Stimulated activated CD8-positive, alpha-beta memory T cell treated with anti-CD3 and anti-CD28 coated beads, Interleukin-4, amount 100 ng/mL, for 4 hours (primary cell): ENCODE measurements around the gene POLR3K.
"Not testable (repeated sequence)": the region's sequence is repeated elsewhere in the genome, so short reads cannot be mapped to it uniquely, and the experiment has no call there.

Source experiments
- DNase-seq, 2 donors: peaks; one replicate each; pipeline ENCODE4 v3.0.0-alpha.2; 2020; ENCODE audit warnings: low read depth in 2 of 2, low spot score in 1 of 2

POLR3K gene

GRCh38 chr16:47234-47633 is 6.2 kb downstream of the POLR3K start:
- DNase-seq = no peak

GRCh38 chr16:46510-46909 is 6.9 kb downstream of the POLR3K start:
- not testable (repeated sequence) for DNase-seq

GRCh38 chr16:45454-45853 is 8.0 kb downstream of the POLR3K start:
- no peak for DNase-seq

- DNase-seq = no peak
These were observed 8.8 kb downstream of the POLR3K start for GRCh38 chr16:44655-45054.

- DNase-seq = no peak
These were observed 10.1 kb downstream of the POLR3K start for GRCh38 chr16:43294-43693.

GRCh38 chr16:42691-43090 is 10.7 kb downstream of the POLR3K start:
- no peak for DNase-seq

- no peak for DNase-seq
These were observed 11.3 kb downstream of the POLR3K start for GRCh38 chr16:42069-42457.

GRCh38 chr16:41439-42068 is 11.9 kb downstream of the POLR3K start:
- no peak for DNase-seq

- peak in 1 of 2 donors; percentile 21 for DNase-seq
These were observed 14.2 kb downstream of the POLR3K start for GRCh38 chr16:38941-39892.

- DNase-seq = not testable (repeated sequence)
These were observed 15.2 kb downstream of the POLR3K start for GRCh38 chr16:38206-38605.

GRCh38 chr16:37511-37910 is 15.9 kb downstream of the POLR3K start:
- DNase-seq = no peak

- DNase-seq = no peak
These were observed 16.9 kb downstream of the POLR3K start for GRCh38 chr16:36336-36984.

- DNase-seq = no peak
These were observed 17.6 kb downstream of the POLR3K start for GRCh38 chr16:35678-36305.

GRCh38 chr16:35011-35677 is 18.3 kb downstream of the POLR3K start:
- DNase-seq = no peak

GRCh38 chr16:34648-34987 is 18.8 kb downstream of the POLR3K start:
- no peak for DNase-seq

GRCh38 chr16:33877-34647 is 19.3 kb downstream of the POLR3K start:
- no peak for DNase-seq

GRCh38 chr16:33154-33876 is 20.1 kb downstream of the POLR3K start:
- DNase-seq = not testable (repeated sequence)

GRCh38 chr16:30627-31026 is 22.8 kb downstream of the POLR3K start:
- DNase-seq = not testable (repeated sequence)

- not testable (repeated sequence) for DNase-seq
These were observed 27.5 kb downstream of the POLR3K start for GRCh38 chr16:25926-26348.

- DNase-seq = not testable (repeated sequence)
These were observed 29.3 kb downstream of the POLR3K start for GRCh38 chr16:24151-24550.
